KBM-7 (cell line): ENCODE measurements around the gene HTR2B.
"Not testable (repeated sequence)": the region's sequence is repeated elsewhere in the genome, so short reads cannot be mapped to it uniquely, and the experiment has no call there.

ENCODE experiments used
- DNase-seq: peaks from one replicate; pipeline ENCODE4 v3.0.0-alpha.2; 2015
- in situ Hi-C: fragments of 300-500 bp; cut with MboI; formaldehyde crosslinking; loops from 2 replicates; pipeline ENCODE4 v1.14.3; 2020; ENCODE audit warnings: low sequenced_read_pairs, low pct_unique_long_range_greater_than_20kb, mixed read lengths

HTR2B gene

GRCh38 chr2:231102772-231103171, 22.1 kb downstream of the HTR2B start:
- DNase-seq: no peak
- in situ Hi-C loops: loop anchor here (10.0 kb wide), 1 partner anchor 312 kb away; no protein-coding TSS in a partner anchor

GRCh38 chr2:231100990-231101389, 23.9 kb downstream of the HTR2B start:
- no peak for DNase-seq

GRCh38 chr2:231100321-231100720, 24.5 kb downstream of the HTR2B start:
- in situ Hi-C loops: loop anchor here (10.0 kb wide), 1 partner anchor 314 kb away; no protein-coding TSS in a partner anchor
- DNase-seq: not testable (repeated sequence)

More at GRCh38 chr2:231100990-231101389, 23.9 kb downstream of the HTR2B start:
- in situ Hi-C loops: loop anchor here (10.0 kb wide), 1 partner anchor 314 kb away; no protein-coding TSS in a partner anchor

GRCh38 chr2:231099918-231100317, 24.9 kb downstream of the HTR2B start:
- in situ Hi-C loops: loop anchor here (10.0 kb wide), 1 partner anchor 315 kb away; no protein-coding TSS in a partner anchor
- no peak for DNase-seq

- DNase-seq: no peak
- in situ Hi-C loops: no loop called here
Observed at GRCh38 chr2:231094736-231095346, 30.0 kb downstream of the HTR2B start.

- no peak for DNase-seq
- in situ Hi-C loops: no loop called here
Observed at GRCh38 chr2:231093933-231094332, 30.9 kb downstream of the HTR2B start.

- in situ Hi-C loops: no loop called here
- DNase-seq: no peak
Observed at GRCh38 chr2:231088754-231089153, 36.1 kb downstream of the HTR2B start.

GRCh38 chr2:231084565-231084964, 40.3 kb downstream of the HTR2B start:
- in situ Hi-C loops: no loop called here
- no peak for DNase-seq

- in situ Hi-C loops: no loop called here
- DNase-seq: no peak
Observed at GRCh38 chr2:231069379-231070054, 55.3 kb downstream of the HTR2B start.

GRCh38 chr2:231068525-231069222, 56.2 kb downstream of the HTR2B start:
- in situ Hi-C loops: no loop called here
- no peak for DNase-seq

- in situ Hi-C loops, DNase-seq: not testable (repeated sequence)
Observed at GRCh38 chr2:231067531-231067930, 57.3 kb downstream of the HTR2B start.

- no peak for DNase-seq
- in situ Hi-C loops: no loop called here
Observed at GRCh38 chr2:231065966-231066365, 58.9 kb downstream of the HTR2B start.

GRCh38 chr2:231063347-231063746, 61.5 kb downstream of the HTR2B start:
- in situ Hi-C loops: no loop called here
- DNase-seq: no peak

GRCh38 chr2:231062776-231063175, 62.1 kb downstream of the HTR2B start:
- in situ Hi-C loops: no loop called here
- DNase-seq: no peak

- DNase-seq: no peak
- in situ Hi-C loops: no loop called here
Observed at GRCh38 chr2:231059756-231060155, 65.1 kb downstream of the HTR2B start.

GRCh38 chr2:231058761-231059550, 65.9 kb downstream of the HTR2B start:
- in situ Hi-C loops: no loop called here
- no peak for DNase-seq
